HL-60 (cell line): ENCODE results near the gene ALK.

Experiments used
- DNase-seq, 2 experiments: peaks; one replicate each; pipeline ENCODE4 v3.0.0-alpha.2; 2010 to 2020; ENCODE audit warnings: low read depth in 1 of 2, low spot score in 1 of 2
- H3K27ac ChIP-seq: fragments of 250-450 bp; sonication (Bioruptor Pico); replicated peaks from 2 replicates; pipeline ENCODE4 v1.5.1; 2020; ENCODE audit warnings: mild to moderate bottlenecking, moderate library complexity
- H3K27me3 ChIP-seq: fragments of 250-450 bp; sonication (Bioruptor Pico); 2 replicates; pipeline ENCODE4 v1.5.1; 2021; ENCODE audit warnings: mild to moderate bottlenecking, moderate library complexity; ENCODE audit not compliant: insufficient read depth, poor library complexity, severe bottlenecking
- H3K4me3 ChIP-seq: replicated peaks from 2 replicates; pipeline ENCODE4 v1.5.1; 2011; ENCODE audit warnings: mild to moderate bottlenecking, control low read depth, low read length; ENCODE audit not compliant: insufficient read depth
- CTCF ChIP-seq: IDR thresholded peaks from one replicate; pipeline ENCODE4 v1.5.1; 2011; ENCODE audit warnings: low read length, control low read depth, inconsistent platforms; ENCODE audit not compliant: insufficient read depth
- GABPA ChIP-seq: IDR thresholded peaks from 2 replicates; pipeline ENCODE4 v1.6.1; 2012; ENCODE audit warnings: low read depth
- POLR2AphosphoS5 ChIP-seq: IDR thresholded peaks from 2 replicates; pipeline ENCODE4 v1.6.1; 2012; ENCODE audit warnings: low read depth
- REST ChIP-seq: IDR thresholded peaks from 2 replicates; pipeline ENCODE4 v1.6.1; 2012; ENCODE audit warnings: low read depth; ENCODE audit not compliant: insufficient replicate concordance
- SPI1 ChIP-seq: IDR thresholded peaks from 2 replicates; pipeline ENCODE4 v1.6.1; 2012; ENCODE audit warnings: low read depth, mild to moderate bottlenecking, borderline replicate concordance

The ALK gene

GRCh38 chr2:29440921-29441623 lies 480.3 kb downstream of the ALK start:
- H3K27ac ChIP-seq: no peak overlapping the region
- DNase-seq: no peak
- TF ChIP-seq CTCF (no peak), GABPA (no peak), POLR2AphosphoS5 (no peak)
- H3K27me3 ChIP-seq: no peaks in the 10 kb centered on the region
- H3K4me3 ChIP-seq: no peak overlapping the region

GRCh38 chr2:29433920-29434319 lies 487.5 kb downstream of the ALK start:
- H3K27me3 ChIP-seq: peaks cover 2% of the 10 kb centered on the region
- H3K4me3 ChIP-seq: no peak overlapping the region
- DNase-seq: no peak
- no peak overlapping the region for H3K27ac ChIP-seq
- TF ChIP-seq POLR2AphosphoS5 (no peak), REST (no peak)

GRCh38 chr2:29433128-29433527 lies 488.3 kb downstream of the ALK start:
- TF ChIP-seq POLR2AphosphoS5 (no peak), SPI1 (no peak), REST (no peak), GABPA (no peak), CTCF (no peak)
- H3K4me3 ChIP-seq: no peak overlapping the region
- peaks cover 2% of the 10 kb centered on the region for H3K27me3 ChIP-seq
- H3K27ac ChIP-seq: no peak overlapping the region
- DNase-seq: no peak

- Histone ChIP-seq H3K27me3 (peaks cover 4% of the 10 kb centered on the region), H3K4me3 (no peak overlapping the region), H3K27ac (no peak overlapping the region)
- DNase-seq: no peak
- TF ChIP-seq POLR2AphosphoS5 (no peak), CTCF (no peak), GABPA (no peak), SPI1 (no peak), REST (no peak)
Measured at GRCh38 chr2:29431485-29431884, 489.9 kb downstream of the ALK start.
